ENCODE data around the gene IRF2BPL.
"Not testable (repeated sequence)": the region's sequence is repeated elsewhere in the genome, so short reads cannot be mapped to it uniquely, and the experiment has no call there.

The IRF2BPL gene

DNA sequence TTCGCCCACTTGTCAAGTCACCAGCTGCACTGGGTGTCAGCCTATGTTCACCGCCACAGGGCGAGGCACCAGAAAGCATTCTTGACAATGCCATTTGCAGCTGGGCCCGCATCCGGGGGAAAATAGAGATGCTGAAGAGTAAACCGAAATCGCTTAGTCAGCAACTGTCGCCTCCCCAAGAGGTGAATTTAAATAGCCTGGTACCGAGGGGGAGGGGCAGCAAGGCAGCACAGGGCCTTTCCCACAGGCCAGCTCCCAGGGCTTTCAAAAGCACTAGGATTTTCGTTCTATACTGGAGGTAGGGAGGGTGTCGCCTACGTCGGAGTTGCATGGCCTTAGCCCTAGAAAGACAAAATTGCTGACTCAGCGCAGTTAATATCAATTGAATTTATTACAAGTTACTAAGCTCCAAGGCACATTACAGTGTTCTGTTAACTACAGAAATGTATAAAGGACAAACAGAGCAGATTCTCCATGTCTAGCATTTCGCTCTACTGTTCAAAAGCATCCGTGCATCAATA, 4.3 kb downstream of the IRF2BPL start:
- no peak overlapping the region for H3K9ac ChIP-seq (ENCODE audit: low read length)
- H4K20me1 ChIP-seq (ENCODE audit: insufficient read depth, low read length): peaks cover 14% of the 10 kb centered on the region
- no peak overlapping the region for H3K27ac ChIP-seq (ENCODE audit: low read length)
- peaks cover 13% of the 10 kb centered on the region for H3K4me1 ChIP-seq (ENCODE audit: low read length)
- no peak overlapping the region for H2AFZ ChIP-seq (ENCODE audit: low read depth, low read length)
- no peak overlapping the region for H3K4me3 ChIP-seq (ENCODE audit: low read length)
- no peaks in the 10 kb centered on the region for H3K27me3 ChIP-seq (ENCODE audit: low read depth, low read length)
- H3K36me3 ChIP-seq (replicated peaks; ENCODE audit: low read depth, low read length): peaks cover 28% of the 10 kb centered on the region
- peaks cover 29% of the 10 kb centered on the region for H3K79me2 ChIP-seq (ENCODE audit: low read length)
- H3K4me2 ChIP-seq (ENCODE audit: low read length): no peak overlapping the region
- TF ChIP-seq EZH2phosphoT487 (IDR thresholded peaks at IDR 0.05; ENCODE audit: low read depth): no peak
- TF ChIP-seq, protein P1, sequence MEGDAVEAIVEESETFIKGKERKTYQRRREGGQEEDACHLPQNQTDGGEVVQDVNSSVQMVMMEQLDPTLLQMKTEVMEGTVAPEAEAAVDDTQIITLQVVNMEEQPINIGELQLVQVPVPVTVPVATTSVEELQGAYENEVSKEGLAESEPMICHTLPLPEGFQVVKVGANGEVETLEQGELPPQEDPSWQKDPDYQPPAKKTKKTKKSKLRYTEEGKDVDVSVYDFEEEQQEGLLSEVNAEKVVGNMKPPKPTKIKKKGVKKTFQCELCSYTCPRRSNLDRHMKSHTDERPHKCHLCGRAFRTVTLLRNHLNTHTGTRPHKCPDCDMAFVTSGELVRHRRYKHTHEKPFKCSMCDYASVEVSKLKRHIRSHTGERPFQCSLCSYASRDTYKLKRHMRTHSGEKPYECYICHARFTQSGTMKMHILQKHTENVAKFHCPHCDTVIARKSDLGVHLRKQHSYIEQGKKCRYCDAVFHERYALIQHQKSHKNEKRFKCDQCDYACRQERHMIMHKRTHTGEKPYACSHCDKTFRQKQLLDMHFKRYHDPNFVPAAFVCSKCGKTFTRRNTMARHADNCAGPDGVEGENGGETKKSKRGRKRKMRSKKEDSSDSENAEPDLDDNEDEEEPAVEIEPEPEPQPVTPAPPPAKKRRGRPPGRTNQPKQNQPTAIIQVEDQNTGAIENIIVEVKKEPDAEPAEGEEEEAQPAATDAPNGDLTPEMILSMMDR (IDR thresholded peaks at IDR 0.05; ENCODE audit: low read depth, low read length): no peak
- H3K9me3 ChIP-seq (ENCODE audit: insufficient read depth, low read length): no peaks in the 10 kb centered on the region

DNA sequence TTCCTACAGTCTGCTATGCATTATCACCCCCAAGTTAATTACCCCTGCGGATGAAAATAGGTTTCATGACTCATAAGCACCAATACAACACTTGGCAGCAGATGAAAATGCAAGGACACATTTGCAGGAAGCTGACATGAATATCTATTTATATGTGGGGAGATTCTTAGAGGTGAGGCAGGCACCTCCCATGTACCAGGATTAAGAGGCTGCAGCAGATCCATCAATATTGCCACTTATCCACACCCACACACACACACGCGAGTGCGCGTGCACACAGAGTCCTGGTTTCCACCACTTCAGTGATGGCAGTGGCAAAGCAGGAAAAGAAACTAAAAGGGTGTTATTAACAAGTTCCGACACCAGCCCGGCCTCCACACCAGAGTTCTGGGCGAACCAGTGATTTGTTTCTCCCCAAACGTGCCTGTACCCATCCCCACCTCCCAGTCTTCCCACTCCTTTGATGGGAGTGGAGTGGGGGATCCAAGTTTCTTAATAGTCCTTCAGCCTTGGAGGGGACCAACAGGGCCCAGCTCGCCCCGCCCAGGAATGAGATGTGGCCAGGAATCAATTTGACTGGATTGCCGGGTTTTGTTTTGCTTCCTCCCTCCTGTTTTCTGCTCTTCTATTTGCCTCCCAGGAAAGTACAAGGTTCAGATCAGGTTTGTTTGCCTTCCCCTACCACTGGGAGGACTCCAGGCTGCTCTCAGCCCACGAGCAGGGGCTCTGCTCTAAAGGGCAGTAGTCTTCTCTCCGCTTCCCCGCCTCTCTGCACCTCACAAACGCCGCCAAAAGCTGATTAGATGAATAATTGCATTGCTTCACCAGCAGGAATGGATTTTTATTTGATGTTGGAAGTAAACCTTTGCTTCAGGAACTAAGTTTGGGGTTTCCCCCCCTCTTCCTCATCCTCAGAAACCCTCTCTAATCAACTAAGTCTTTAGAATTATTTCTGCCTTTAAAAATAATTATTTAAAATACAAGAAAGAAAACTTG, 5.2 kb downstream of the IRF2BPL start:
- Histone ChIP-seq H3K27ac (ENCODE audit: low read length) (no peak overlapping the region), H3K79me2 (ENCODE audit: low read length) (peaks cover 29% of the 10 kb centered on the region), H3K9ac (ENCODE audit: low read length) (no peak overlapping the region), H4K20me1 (ENCODE audit: insufficient read depth, low read length) (peaks cover 14% of the 10 kb centered on the region), H3K27me3 (ENCODE audit: low read depth, low read length) (no peaks in the 10 kb centered on the region), H3K36me3 (replicated peaks; ENCODE audit: low read depth, low read length) (peaks cover 28% of the 10 kb centered on the region), H3K9me3 (ENCODE audit: insufficient read depth, low read length) (no peaks in the 10 kb centered on the region), H3K4me2 (ENCODE audit: low read length) (no peak overlapping the region), H3K4me1 (ENCODE audit: low read length) (peaks cover 10% of the 10 kb centered on the region), H3K4me3 (ENCODE audit: low read length) (no peak overlapping the region), H2AFZ (ENCODE audit: low read depth, low read length) (no peak overlapping the region)
- no peak for TF ChIP-seq EZH2phosphoT487 (IDR thresholded peaks at IDR 0.05; ENCODE audit: low read depth)
- TF ChIP-seq, protein P1 (IDR thresholded peaks at IDR 0.05; ENCODE audit: low read depth, low read length): no peak

DNA sequence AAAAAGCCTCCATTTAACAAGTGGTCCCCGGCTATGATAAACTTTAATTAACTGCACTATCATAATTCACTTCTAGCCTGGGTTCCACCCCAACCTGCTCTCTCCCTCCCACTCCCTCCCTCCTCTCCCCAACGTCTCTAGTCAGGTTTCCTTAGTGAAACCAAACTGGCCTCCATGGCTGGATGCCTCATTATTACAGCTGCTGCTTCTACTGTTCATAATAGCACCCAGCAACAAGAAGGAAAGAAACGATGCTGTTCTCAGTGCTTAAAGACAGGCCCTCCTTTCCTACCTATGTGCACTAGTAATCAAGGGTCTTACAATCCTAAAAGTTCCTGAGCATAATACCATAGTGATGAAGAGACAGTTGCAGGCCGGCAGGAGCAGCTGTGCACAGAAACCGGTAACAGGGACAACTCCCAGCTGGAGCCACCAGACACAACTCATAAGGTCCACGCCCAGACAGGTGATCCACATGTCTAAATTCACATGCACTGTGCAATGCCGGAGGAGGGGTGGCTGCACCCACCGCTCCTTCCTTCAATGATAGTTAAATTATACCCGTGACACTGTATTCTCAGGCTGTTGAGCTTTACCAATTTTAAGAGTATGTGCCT, 6.2 kb downstream of the IRF2BPL start:
- Histone ChIP-seq H3K36me3 (replicated peaks; ENCODE audit: low read depth, low read length) (peaks cover 28% of the 10 kb centered on the region), H3K27ac (ENCODE audit: low read length) (no peak overlapping the region), H3K9ac (ENCODE audit: low read length) (no peak overlapping the region), H4K20me1 (ENCODE audit: insufficient read depth, low read length) (peaks cover 14% of the 10 kb centered on the region), H3K4me1 (ENCODE audit: low read length) (peaks cover 6% of the 10 kb centered on the region; the same call in 1 of the 2 replicates), H2AFZ (ENCODE audit: low read depth, low read length) (no peak overlapping the region), H3K4me3 (ENCODE audit: low read length) (no peak overlapping the region), H3K9me3 (ENCODE audit: insufficient read depth, low read length) (no peaks in the 10 kb centered on the region), H3K79me2 (ENCODE audit: low read length) (peaks cover 20% of the 10 kb centered on the region), H3K4me2 (ENCODE audit: low read length) (no peak overlapping the region), H3K27me3 (ENCODE audit: low read depth, low read length) (no peaks in the 10 kb centered on the region)
- TF ChIP-seq EZH2phosphoT487 (IDR thresholded peaks at IDR 0.05; ENCODE audit: low read depth): no peak
- TF ChIP-seq, protein P1 (IDR thresholded peaks at IDR 0.05; ENCODE audit: low read depth, low read length): no peak

DNA sequence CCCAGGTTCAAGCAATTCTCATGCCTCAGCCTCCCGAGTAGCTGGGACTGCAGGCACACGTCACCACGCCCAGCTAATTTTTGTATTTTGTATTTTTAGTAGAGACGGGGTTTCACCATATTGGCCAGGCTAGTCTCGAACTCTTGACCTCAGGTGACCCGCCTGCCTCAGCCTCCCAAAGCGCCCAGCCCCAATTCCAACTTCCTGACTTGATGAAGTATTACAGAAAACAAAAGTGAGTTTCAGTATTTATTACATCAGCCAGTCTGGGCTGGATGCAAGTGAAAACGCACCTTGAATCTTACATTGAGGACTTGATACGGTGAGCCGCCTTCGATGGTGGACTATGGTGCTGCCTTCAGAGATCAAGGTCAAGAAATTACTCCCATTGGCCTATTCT, 7.1 kb downstream of the IRF2BPL start:
- H3K4me2 ChIP-seq (ENCODE audit: low read length); H3K9ac ChIP-seq (ENCODE audit: low read length); H3K27ac ChIP-seq (ENCODE audit: low read length); H2AFZ ChIP-seq (ENCODE audit: low read depth, low read length); H3K4me3 ChIP-seq (ENCODE audit: low read length); H3K9me3 ChIP-seq (ENCODE audit: insufficient read depth, low read length); H3K27me3 ChIP-seq (ENCODE audit: low read depth, low read length); H3K4me1 ChIP-seq (ENCODE audit: low read length): not testable (repeated sequence)
- Histone ChIP-seq H4K20me1 (ENCODE audit: insufficient read depth, low read length) (peaks cover 14% of the 10 kb centered on the region), H3K36me3 (replicated peaks; ENCODE audit: low read depth, low read length) (peaks cover 21% of the 10 kb centered on the region), H3K79me2 (ENCODE audit: low read length) (peaks cover 11% of the 10 kb centered on the region)
